RPMI7951 (cell line): Measurements from ENCODE around the gene L3MBTL1. TPM values are rescaled to one million over a fixed set of nuclear protein-coding genes. Genes with fewer than 3 reads are reported as not detected.

Experiments
- DNase-seq: peaks from one replicate; pipeline ENCODE4 v3.0.0-alpha.2; 2012; ENCODE audit warnings: low read depth
- total RNA-seq: library from RNA; depleted of rRNA; stranded (reverse); fragments of >200 nt; shearing (Covaris generic); gene quantifications from 2 replicates; pipeline ENCODE4 v1.2.3, GENCODE V29; 2014

L3MBTL1 gene
- total RNA-seq, 1 experiment from 2014 or later = 2.9 TPM

DNA sequence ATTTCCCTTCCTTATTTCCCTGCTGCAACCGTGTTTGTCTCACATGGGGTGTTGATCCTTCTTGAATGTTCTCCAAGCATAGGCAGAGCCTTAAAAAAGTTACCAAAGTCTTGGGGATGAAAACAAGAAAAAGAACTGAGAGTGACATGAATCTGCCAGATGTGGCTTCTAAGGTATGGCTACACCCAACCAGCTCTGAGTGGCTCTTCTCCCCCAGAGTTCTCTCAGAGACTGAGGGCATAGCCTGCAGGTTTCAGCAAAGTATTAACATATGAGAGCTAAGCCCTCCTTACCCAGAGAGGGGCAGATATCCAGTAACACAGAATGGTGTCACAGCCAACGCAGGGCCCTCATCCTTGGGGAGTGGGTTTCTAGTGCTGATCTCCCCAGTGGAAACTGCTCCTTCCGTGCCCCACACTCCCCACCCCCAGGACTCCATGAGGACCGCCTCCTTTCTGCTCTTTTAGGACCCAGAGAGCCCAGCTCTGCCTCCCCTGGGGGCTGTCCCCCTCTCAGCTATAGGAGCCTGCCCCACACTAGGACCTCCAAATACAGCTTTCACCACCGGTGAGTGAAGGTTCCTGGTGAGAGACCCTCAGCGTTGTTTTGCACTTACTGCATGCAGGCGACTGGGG lies 28.0 kb downstream of the L3MBTL1 start:
- DNase-seq = no peak

DNA sequence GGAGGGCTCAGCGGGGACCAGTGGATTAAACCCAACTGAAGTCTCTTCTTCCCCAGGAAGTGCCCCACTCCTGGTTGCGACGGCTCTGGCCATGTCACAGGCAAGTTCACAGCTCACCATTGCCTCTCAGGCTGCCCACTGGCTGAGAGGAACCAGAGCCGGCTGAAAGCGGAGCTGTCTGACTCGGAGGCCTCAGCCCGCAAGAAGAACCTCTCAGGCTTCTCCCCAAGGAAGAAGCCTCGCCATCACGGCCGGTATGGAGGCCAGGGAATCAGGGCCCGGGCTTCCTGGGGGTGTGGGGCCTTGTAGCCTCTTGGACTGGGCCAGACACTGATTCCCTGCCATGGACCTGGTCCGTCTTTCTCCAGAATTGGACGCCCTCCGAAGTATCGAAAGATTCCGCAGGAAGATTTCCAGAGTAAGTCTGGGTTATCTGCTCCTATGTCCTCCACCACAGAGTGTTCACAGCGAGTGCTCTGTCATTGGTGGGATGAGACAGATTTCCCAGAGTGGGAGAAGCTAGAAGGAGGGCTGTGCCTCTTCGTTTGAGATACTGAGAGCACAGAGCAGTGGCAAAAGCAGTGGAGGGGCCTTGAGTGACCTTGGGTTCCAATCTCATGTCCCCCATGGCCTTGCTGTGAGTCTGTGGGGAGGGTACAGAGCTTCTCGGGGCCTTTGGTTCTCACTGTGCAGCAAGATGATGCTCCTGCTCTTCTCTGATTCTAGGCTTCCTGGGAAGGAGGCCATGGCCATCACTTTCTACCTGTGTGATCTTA lies 28.7 kb downstream of the L3MBTL1 start:
- DNase-seq = no peak

- DNase-seq = peak; percentile 26
These were observed 29.4 kb downstream of the L3MBTL1 start for GRCh38 chr20:43536817-43537440.

GRCh38 chr20:43537921-43538877 lies 30.7 kb downstream of the L3MBTL1 start:
- peak; percentile 72 for DNase-seq

DNA sequence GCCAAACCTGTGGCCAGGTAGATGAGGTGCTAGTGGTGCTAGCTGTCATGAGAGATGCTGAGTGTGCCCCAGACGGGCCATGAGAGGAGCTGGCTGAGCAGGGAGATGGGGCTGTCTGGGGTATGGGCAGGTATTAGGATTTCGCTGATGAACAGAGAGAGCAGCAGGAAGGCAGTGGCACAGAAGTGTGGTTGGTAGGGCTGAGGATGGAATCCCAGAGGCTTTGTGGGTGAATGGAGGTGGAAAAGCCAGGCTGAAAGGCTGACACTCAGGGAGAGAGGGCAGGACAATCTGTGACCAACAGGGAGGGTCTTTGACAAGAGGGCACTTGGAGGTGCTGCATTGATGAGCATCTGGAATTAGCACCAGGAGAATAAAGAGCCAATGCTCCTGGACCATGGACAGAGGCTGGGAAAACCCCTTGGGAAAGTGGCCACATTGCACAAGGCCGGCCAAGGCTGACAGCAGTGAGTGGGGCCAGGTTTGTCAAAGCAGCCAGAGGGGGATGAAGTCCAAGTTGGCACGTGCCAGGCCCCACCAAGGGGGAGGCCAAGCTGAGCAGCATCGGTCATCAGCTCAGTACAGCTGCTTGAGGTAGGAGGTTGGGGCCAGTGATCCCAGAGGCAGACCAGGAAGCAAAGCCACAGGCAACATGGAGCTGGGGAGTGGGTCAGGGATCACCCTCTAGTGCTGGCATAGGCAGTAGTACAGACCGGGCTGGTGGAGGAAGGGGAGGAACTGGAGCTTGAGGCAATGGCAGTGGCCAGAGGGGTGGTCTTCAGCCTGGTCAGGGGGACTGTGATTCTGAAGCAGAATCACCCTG lies 31.6 kb downstream of the L3MBTL1 start:
- DNase-seq = peak; percentile 31

DNA sequence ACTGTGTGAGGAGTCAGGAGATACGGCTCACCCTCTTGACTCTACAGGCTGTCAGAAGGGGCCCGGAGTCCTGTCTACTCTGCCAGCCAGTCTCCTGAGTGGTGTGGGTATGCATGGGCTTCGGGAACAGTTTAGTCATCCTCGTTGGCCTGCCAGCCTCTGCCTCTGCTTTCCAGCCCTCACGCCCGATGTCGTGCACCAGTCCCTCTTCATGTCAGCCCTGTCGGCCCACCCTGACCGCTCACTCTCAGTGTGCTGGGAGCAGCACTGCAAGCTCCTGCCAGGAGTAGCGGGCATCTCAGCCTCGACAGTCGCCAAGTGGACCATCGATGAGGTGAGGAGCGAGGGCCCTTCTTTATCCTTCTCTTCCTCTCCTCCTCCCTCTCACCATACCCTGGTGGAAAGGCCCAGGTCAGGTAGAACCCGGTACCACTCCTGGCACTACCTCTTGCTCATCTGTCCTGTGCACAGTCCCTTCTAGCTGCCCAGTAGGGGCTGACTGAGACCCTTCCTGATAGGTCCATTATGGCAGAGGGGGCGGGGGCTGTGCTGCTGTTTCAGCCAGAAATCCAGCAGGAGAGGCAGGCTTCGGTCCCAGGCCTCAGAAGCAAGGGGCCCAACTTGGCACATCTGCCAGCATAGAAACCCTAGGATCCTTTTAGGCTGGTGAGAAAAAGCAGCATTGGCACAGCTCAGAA lies 32.6 kb downstream of the L3MBTL1 start:
- no peak for DNase-seq

DNA sequence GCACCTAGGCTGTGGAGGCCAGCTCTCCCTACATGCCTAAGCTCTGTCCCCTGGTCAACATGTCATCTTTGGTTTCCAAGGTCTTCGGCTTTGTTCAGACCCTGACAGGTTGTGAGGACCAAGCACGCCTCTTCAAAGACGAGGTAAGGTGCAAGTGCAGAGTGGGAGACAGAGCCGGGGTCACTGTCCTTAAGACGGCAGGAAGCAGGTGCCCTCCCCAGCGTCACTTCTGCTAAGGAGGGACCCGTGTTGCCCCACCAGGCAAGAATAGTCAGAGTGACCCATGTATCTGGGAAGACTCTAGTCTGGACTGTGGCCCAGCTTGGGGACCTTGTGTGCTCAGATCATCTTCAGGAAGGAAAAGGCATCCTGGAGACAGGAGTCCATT lies 33.2 kb downstream of the L3MBTL1 start:
- no peak for DNase-seq

- DNase-seq = peak; percentile 40
These were observed 33.7 kb downstream of the L3MBTL1 start for GRCh38 chr20:43541214-43541613.

DNA sequence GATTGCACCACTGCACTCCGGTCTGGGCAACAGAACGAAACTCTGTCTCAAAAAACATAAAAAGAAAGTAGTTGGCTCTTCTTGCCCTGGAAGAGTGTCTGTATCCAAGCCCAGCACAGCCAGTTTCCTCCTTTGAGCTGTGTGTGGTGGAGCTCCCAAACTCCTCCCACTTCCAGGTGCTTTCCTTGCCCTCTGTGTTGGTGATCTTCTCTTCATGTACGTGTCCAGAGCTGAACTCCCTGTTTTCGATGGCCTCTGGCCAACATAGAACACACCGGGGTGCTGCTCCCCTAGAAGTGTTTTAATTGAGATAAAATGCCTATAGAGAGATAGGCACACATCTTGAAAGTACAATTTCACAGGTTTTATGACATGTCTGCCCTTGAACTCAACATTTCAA lies 34.7 kb downstream of the L3MBTL1 start:
- DNase-seq = no peak

- DNase-seq = no peak
These were observed 35.2 kb downstream of the L3MBTL1 start for GRCh38 chr20:43542674-43543073.

DNA sequence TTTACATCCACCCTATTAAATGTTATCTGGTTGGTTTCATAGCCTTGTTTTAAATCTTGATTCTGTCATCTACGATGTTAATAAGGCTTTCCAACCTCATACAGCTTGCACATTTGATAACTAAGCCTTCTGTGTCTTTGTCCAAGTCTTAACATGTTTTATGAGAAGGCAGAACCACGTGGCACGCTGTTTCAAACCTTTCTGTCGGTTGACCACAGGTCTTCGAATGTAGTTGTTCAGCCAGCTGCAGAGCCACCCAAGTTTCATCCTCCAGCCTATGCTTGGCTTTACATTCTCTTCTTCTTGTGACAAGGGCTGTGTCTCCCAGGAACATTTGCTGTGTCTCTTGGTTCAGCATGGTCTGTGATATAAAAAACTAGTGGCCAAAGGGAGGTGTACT lies 35.6 kb downstream of the L3MBTL1 start:
- DNase-seq = no peak

- DNase-seq = no peak
These were observed 37.0 kb downstream of the L3MBTL1 start for GRCh38 chr20:43544501-43544900.

- DNase-seq = no peak
These were observed 38.5 kb downstream of the L3MBTL1 start for GRCh38 chr20:43545837-43546578.

DNA sequence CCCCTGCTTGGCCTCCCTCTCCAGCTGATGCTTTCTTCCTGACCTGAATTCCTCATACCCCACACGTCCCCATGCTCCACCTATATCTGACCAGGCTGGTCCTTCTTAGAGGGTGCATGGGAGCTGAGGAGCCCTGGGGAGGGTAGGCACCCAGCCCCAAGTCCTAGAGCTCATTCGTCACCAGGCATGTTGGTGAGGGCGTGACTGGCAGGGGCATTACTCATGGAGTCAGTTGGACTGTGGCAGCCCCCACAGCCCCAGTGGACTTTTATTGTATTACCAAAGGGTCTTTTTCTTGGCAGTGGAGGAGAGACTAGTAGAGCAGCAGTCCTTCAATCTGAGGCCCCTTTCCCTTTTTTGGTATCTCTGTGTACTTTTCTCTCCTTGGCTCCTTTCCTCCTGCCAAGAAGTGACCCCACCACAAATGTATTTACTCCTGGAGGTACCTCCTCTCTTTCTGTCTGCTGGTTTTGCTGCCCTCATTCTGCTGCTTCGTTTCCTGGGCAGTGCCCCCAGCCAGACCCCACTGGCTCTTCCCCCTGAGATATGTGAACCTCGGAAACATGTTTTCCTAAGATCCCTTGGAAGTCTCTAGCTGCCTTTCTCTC lies 40.9 kb downstream of the L3MBTL1 start:
- no peak for DNase-seq

- DNase-seq = no peak
These were observed 42.0 kb downstream of the L3MBTL1 start for GRCh38 chr20:43549416-43550065.

GRCh38 chr20:43550456-43550855 lies 43.0 kb downstream of the L3MBTL1 start:
- DNase-seq = no peak

GRCh38 chr20:43554369-43554768 lies 46.9 kb downstream of the L3MBTL1 start:
- no peak for DNase-seq

- peak; percentile 79 for DNase-seq
These were observed 51.1 kb downstream of the L3MBTL1 start, which contains the start of gene SGK2 for GRCh38 chr20:43558412-43559146. Gene SGK2 (plus strand): TSS chr20:43559027. CDS start chr20:43566496, 7,469 bp downstream.
